Measurements from ENCODE around the gene SLC34A2. TPM values are rescaled to one million over a fixed set of nuclear protein-coding genes. Genes with fewer than 3 reads are reported as not detected.

Gene SLC34A2
- total RNA-seq, 1 donor from 2014 or later = not detected

DNA sequence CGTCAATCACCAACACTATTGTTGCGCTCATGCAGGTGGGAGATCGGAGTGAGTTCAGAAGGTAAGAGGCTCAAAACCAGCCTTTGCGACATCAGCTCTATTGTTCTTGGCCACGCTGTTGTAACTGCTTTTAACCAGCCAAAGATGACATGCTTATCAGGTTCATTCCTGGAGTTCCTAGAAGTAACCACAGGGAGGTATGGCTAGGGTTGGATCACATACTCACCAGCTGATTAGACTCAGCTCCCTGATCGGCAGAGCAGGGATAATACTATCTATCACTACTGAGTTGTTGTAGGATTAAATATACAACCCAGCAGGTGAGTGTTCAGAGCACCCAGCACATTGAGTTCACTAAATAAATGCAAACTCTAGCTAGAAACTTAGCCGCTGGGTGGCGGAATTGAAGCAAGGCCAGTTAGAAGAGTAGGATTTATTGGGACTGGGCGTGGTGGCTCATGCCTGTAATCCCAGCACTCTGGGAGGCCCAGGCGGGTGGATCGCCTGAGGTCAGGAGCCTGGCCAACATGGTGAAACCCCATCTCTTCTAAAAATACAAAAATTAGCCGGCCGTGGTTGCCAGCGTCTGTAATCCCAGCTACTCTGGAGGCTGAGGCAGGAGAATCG lies 12.4 kb downstream of the SLC34A2 start:
- no peak overlapping the region for H3K4me3 Mint-ChIP-seq (ENCODE audit: low read depth)
- intact Hi-C loops (cut with micrococcal nuclease) = no loop called here
- H3K9me3 Mint-ChIP-seq = no peaks in the 10 kb centered on the region
- H3K27ac Mint-ChIP-seq = no peak overlapping the region
- H3K36me3 Mint-ChIP-seq (ENCODE audit: low read depth) = no peaks in the 10 kb centered on the region
- no peak for DNase-seq (ENCODE audit: low spot score)
- no peaks in the 10 kb centered on the region for H3K4me1 Mint-ChIP-seq (ENCODE audit: low read depth)
- no peaks in the 10 kb centered on the region for H3K27me3 Mint-ChIP-seq (ENCODE audit: low read depth)

DNA sequence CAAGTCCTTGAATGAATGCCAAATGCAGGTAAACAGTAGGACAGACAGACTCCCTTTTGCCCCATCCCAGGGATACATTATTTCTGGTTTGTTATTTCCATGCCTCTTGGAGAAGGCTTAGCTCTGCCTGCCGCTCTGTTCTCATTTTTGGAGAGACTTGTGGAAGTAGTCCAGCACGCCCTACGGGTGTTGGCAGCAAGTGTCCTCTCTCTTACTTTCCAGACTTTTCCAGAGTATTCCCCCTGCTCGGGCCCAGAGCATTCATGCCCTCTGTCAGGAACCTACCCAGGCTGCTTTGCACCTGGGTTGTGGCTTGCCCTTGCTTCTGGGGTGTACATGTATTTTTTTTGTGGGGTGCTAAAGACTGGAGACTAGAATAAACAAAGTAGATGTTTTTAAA lies 15.3 kb downstream of the SLC34A2 start:
- Mint-ChIP-seq H3K27ac (no peak overlapping the region), H3K36me3 (ENCODE audit: low read depth) (no peaks in the 10 kb centered on the region), H3K4me1 (ENCODE audit: low read depth) (no peaks in the 10 kb centered on the region), H3K27me3 (ENCODE audit: low read depth) (no peaks in the 10 kb centered on the region), H3K9me3 (no peaks in the 10 kb centered on the region), H3K4me3 (ENCODE audit: low read depth) (no peak overlapping the region)
- intact Hi-C loops (cut with micrococcal nuclease) = no loop called here
- no peak for DNase-seq (ENCODE audit: low spot score)

DNA sequence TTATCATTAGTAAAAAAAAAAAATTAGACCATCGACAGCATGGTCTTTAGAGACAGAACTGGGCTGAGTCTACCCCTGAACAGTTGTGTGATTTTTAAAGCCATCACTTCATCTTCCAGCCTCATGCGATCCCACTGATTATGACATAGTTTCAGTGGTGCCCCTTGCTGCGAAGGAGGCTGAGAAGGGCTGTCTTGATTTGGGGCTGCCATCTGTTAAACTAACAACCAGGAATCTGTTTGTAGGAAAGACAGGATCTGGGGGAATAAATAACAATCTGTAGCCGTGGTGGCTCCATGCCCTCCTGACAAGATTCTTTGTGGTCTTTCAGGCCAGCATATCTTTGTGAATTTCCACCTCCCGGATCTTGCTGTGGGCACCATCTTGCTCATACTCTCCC lies 17.1 kb downstream of the SLC34A2 start:
- H3K27ac Mint-ChIP-seq = no peak overlapping the region
- DNase-seq (ENCODE audit: low spot score) = no peak
- H3K4me1 Mint-ChIP-seq (ENCODE audit: low read depth) = no peaks in the 10 kb centered on the region
- intact Hi-C loops (cut with micrococcal nuclease) = no loop called here
- H3K27me3 Mint-ChIP-seq (ENCODE audit: low read depth) = no peaks in the 10 kb centered on the region
- no peaks in the 10 kb centered on the region for H3K9me3 Mint-ChIP-seq
- no peaks in the 10 kb centered on the region for H3K36me3 Mint-ChIP-seq (ENCODE audit: low read depth)
- H3K4me3 Mint-ChIP-seq (ENCODE audit: low read depth) = no peak overlapping the region

DNA sequence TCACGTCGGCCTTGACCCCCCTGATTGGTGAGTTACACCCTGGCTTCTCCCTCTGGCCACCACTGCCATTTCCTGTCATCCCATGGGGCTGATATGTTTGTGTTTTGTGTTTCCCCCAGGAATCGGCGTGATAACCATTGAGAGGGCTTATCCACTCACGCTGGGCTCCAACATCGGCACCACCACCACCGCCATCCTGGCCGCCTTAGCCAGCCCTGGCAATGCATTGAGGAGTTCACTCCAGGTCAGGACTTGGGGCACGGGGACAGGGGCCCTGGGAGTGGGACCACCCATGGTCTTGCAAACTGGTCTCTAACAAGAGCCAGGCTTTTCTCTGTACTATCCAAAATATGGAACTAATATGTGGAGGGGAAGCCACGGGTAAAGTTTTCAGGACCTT lies 18.7 kb downstream of the SLC34A2 start:
- Mint-ChIP-seq H3K27ac (no peak overlapping the region), H3K4me1 (ENCODE audit: low read depth) (no peaks in the 10 kb centered on the region), H3K9me3 (no peaks in the 10 kb centered on the region), H3K4me3 (ENCODE audit: low read depth) (no peak overlapping the region), H3K27me3 (ENCODE audit: low read depth) (no peaks in the 10 kb centered on the region), H3K36me3 (ENCODE audit: low read depth) (no peaks in the 10 kb centered on the region)
- no peak for DNase-seq (ENCODE audit: low spot score)
- intact Hi-C loops (cut with micrococcal nuclease) = no loop called here

DNA sequence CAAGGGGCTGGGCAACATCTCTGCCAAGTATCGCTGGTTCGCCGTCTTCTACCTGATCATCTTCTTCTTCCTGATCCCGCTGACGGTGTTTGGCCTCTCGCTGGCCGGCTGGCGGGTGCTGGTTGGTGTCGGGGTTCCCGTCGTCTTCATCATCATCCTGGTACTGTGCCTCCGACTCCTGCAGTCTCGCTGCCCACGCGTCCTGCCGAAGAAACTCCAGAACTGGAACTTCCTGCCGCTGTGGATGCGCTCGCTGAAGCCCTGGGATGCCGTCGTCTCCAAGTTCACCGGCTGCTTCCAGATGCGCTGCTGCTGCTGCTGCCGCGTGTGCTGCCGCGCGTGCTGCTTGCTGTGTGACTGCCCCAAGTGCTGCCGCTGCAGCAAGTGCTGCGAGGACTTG lies 20.6 kb downstream of the SLC34A2 start:
- Mint-ChIP-seq H3K9me3 (no peaks in the 10 kb centered on the region), H3K36me3 (ENCODE audit: low read depth) (no peaks in the 10 kb centered on the region), H3K4me3 (ENCODE audit: low read depth) (no peak overlapping the region), H3K27ac (no peak overlapping the region), H3K27me3 (ENCODE audit: low read depth) (no peaks in the 10 kb centered on the region), H3K4me1 (ENCODE audit: low read depth) (no peaks in the 10 kb centered on the region)
- intact Hi-C loops (cut with micrococcal nuclease) = no loop called here
- no peak for DNase-seq (ENCODE audit: low spot score)

DNA sequence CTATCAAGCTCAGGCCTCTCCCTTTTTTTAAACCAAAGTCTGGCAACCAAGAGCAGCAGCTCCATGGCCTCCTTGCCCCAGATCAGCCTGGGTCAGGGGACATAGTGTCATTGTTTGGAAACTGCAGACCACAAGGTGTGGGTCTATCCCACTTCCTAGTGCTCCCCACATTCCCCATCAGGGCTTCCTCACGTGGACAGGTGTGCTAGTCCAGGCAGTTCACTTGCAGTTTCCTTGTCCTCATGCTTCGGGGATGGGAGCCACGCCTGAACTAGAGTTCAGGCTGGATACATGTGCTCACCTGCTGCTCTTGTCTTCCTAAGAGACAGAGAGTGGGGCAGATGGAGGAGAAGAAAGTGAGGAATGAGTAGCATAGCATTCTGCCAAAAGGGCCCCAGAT lies 21.5 kb downstream of the SLC34A2 start:
- no peaks in the 10 kb centered on the region for H3K9me3 Mint-ChIP-seq
- H3K4me1 Mint-ChIP-seq (ENCODE audit: low read depth) = no peaks in the 10 kb centered on the region
- no peaks in the 10 kb centered on the region for H3K27me3 Mint-ChIP-seq (ENCODE audit: low read depth)
- intact Hi-C loops (cut with micrococcal nuclease) = no loop called here
- DNase-seq (ENCODE audit: low spot score) = no peak
- H3K36me3 Mint-ChIP-seq (ENCODE audit: low read depth) = no peaks in the 10 kb centered on the region
- H3K27ac Mint-ChIP-seq = no peak overlapping the region
- no peak overlapping the region for H3K4me3 Mint-ChIP-seq (ENCODE audit: low read depth)

DNA sequence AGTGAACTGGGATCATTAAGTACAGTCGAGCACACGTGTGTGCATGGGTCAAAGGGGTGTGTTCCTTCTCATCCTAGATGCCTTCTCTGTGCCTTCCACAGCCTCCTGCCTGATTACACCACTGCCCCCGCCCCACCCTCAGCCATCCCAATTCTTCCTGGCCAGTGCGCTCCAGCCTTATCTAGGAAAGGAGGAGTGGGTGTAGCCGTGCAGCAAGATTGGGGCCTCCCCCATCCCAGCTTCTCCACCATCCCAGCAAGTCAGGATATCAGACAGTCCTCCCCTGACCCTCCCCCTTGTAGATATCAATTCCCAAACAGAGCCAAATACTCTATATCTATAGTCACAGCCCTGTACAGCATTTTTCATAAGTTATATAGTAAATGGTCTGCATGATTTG lies 22.3 kb downstream of the SLC34A2 start:
- no peaks in the 10 kb centered on the region for H3K36me3 Mint-ChIP-seq (ENCODE audit: low read depth)
- H3K27me3 Mint-ChIP-seq (ENCODE audit: low read depth) = no peaks in the 10 kb centered on the region
- H3K9me3 Mint-ChIP-seq = no peaks in the 10 kb centered on the region
- H3K4me3 Mint-ChIP-seq (ENCODE audit: low read depth) = no peak overlapping the region
- no peaks in the 10 kb centered on the region for H3K4me1 Mint-ChIP-seq (ENCODE audit: low read depth)
- intact Hi-C loops (cut with micrococcal nuclease) = no loop called here
- no peak for DNase-seq (ENCODE audit: low spot score)
- H3K27ac Mint-ChIP-seq = no peak overlapping the region

DNA sequence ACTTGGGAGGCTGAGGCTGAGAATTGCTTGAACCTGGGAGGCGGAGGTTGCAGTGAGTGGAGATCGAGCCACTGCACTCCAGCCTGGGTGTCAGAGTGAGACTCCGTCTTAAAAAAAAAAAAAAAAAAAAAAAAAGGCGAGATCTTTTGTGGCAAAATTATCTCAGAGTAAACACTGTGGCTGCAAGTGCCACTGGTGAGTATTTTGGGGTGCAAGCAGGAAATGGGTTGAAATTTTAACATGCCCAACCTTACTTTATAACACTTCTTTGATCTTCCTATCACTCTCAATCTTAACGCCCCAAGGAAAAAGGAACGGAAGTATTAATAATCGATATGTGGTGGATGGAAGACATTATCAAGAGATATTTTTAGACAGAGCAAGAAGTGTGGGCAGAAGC lies 32.1 kb downstream of the SLC34A2 start:
- peaks cover 10% of the 10 kb centered on the region for H3K9me3 Mint-ChIP-seq
- no peaks in the 10 kb centered on the region for H3K4me1 Mint-ChIP-seq (ENCODE audit: low read depth)
- no peaks in the 10 kb centered on the region for H3K27me3 Mint-ChIP-seq (ENCODE audit: low read depth)
- no peak overlapping the region for H3K27ac Mint-ChIP-seq
- no peaks in the 10 kb centered on the region for H3K36me3 Mint-ChIP-seq (ENCODE audit: low read depth)
- DNase-seq (ENCODE audit: low spot score) = no peak
- no peak overlapping the region for H3K4me3 Mint-ChIP-seq (ENCODE audit: low read depth)
- intact Hi-C loops (cut with micrococcal nuclease) = no loop called here

DNA sequence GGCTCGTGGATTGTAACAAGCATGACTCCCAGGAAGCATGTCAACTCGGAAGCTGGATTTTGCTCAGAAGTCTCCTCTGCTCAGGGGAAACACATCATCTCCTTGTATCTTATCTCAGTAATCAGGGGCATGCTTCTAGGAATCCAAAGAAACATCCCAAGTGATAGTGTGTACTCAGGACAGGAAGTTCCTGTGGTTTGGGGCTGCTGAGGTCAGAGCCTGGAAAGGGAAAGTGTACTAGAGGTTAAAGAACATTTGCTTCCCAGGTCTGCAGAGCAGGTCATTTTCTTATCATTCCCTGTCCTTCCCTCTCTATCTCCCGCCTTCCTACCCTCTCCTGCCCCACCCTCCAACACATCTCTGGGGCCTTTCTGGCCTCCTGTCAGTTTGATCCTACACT lies 38.8 kb downstream of the SLC34A2 start:
- intact Hi-C loops (cut with micrococcal nuclease) = no loop called here
- Mint-ChIP-seq H3K27ac (no peak overlapping the region), H3K9me3 (peaks cover 10% of the 10 kb centered on the region), H3K4me3 (ENCODE audit: low read depth) (no peak overlapping the region), H3K4me1 (ENCODE audit: low read depth) (peaks cover 1% of the 10 kb centered on the region), H3K27me3 (ENCODE audit: low read depth) (peaks cover 1% of the 10 kb centered on the region), H3K36me3 (ENCODE audit: low read depth) (no peaks in the 10 kb centered on the region)
- DNase-seq (ENCODE audit: low spot score) = no peak

DNA sequence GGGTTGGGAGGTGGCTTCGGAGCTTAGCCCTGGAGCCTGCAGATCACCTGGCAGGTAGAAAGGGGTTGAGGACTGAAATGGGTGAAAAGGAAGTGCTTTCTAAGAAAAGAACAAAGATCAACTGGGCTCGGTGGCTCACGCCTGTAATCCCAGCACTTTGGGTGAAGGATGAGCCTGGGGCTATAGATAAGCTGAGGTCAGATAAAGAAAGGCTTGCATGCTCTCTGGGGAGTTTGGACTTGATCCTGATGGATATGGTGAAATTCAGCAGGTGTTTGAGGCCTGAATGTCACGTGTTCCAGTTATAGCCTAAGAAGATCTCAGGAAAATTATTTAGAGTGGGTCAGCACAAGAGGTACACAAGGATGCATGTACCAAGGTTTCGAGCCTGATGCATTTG lies 40.8 kb downstream of the SLC34A2 start:
- intact Hi-C loops (cut with micrococcal nuclease) = no loop called here
- no peaks in the 10 kb centered on the region for H3K36me3 Mint-ChIP-seq (ENCODE audit: low read depth)
- peaks cover 5% of the 10 kb centered on the region for H3K9me3 Mint-ChIP-seq
- H3K4me3 Mint-ChIP-seq (ENCODE audit: low read depth) = no peak overlapping the region
- H3K27me3 Mint-ChIP-seq (ENCODE audit: low read depth) = peaks cover 1% of the 10 kb centered on the region
- H3K27ac Mint-ChIP-seq = no peak overlapping the region
- peaks cover 1% of the 10 kb centered on the region for H3K4me1 Mint-ChIP-seq (ENCODE audit: low read depth)
- DNase-seq (ENCODE audit: low spot score) = no peak

DNA sequence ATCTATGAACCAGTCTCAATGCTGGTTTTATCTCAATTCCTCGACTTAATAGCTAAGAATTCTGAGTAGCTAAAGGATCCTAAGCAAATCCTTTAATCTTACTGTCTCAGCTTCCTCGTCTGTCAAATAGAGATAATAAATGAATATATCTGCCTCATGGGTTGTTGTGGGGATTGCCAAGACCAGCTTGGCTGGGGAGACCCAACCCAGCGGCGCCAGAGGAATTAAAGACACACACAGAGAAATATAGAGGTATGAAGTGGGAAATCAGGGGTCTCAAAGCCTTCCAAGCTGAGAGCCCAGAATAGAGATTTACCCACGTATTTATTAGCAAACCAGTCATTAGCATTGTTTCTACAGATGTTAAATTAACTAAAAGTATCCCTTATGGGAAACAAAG lies 41.9 kb downstream of the SLC34A2 start:
- Mint-ChIP-seq H3K4me3 (ENCODE audit: low read depth) (no peak overlapping the region), H3K27ac (no peak overlapping the region), H3K36me3 (ENCODE audit: low read depth) (no peaks in the 10 kb centered on the region), H3K9me3 (no peaks in the 10 kb centered on the region), H3K27me3 (ENCODE audit: low read depth) (peaks cover 1% of the 10 kb centered on the region), H3K4me1 (ENCODE audit: low read depth) (peaks cover 1% of the 10 kb centered on the region)
- intact Hi-C loops (cut with micrococcal nuclease) = no loop called here
- DNase-seq (ENCODE audit: low spot score) = no peak

DNA sequence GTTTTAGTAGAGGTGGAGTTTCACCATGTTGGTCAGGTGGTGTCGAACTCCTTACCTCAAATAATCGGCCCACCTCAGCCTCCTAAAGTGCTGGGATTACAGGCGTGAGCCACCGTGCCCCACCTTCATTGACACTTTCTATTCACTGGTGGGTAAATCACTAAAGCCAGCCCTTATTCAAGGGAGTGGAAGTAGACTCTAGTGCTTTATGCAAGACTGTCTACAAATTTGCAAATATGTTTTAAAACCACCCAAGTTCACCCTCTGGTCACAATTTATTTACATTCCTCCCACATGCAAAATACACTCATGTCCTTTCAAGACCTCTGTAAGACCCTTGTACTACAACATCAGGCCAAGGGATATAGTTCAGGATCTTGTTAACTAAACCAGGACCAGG lies 45.0 kb downstream of the SLC34A2 start:
- no peak overlapping the region for H3K4me3 Mint-ChIP-seq (ENCODE audit: low read depth)
- H3K36me3 Mint-ChIP-seq (ENCODE audit: low read depth) = no peaks in the 10 kb centered on the region
- H3K4me1 Mint-ChIP-seq (ENCODE audit: low read depth) = no peaks in the 10 kb centered on the region
- no peaks in the 10 kb centered on the region for H3K27me3 Mint-ChIP-seq (ENCODE audit: low read depth)
- DNase-seq (ENCODE audit: low spot score) = no peak
- H3K9me3 Mint-ChIP-seq = no peaks in the 10 kb centered on the region
- no peak overlapping the region for H3K27ac Mint-ChIP-seq
- intact Hi-C loops (cut with micrococcal nuclease) = no loop called here

DNA sequence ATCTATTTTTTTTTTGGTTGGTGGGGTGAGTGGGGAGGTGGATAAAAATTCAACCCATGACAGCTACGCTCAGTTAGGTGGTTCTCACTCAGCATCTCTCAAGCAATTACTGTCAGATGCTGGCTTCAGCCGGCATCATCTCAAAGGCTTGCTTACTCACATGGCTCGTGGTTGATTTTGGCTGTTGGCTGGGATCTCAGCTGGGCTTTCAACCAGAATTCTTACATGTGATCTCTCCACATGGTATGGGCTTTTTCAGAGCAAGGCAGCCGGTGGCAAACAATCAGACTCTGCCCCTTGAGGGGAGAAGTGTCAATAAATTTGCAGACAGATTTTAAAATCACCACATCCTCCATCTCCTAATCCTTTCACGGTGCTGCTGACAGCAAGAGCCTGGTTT lies 47.2 kb downstream of the SLC34A2 start:
- Mint-ChIP-seq H3K4me1 (ENCODE audit: low read depth) (no peaks in the 10 kb centered on the region), H3K36me3 (ENCODE audit: low read depth) (no peaks in the 10 kb centered on the region), H3K27ac (no peak overlapping the region), H3K27me3 (ENCODE audit: low read depth) (no peaks in the 10 kb centered on the region), H3K9me3 (no peaks in the 10 kb centered on the region), H3K4me3 (ENCODE audit: low read depth) (no peak overlapping the region)
- no peak for DNase-seq (ENCODE audit: low spot score)
- intact Hi-C loops (cut with micrococcal nuclease) = no loop called here

DNA sequence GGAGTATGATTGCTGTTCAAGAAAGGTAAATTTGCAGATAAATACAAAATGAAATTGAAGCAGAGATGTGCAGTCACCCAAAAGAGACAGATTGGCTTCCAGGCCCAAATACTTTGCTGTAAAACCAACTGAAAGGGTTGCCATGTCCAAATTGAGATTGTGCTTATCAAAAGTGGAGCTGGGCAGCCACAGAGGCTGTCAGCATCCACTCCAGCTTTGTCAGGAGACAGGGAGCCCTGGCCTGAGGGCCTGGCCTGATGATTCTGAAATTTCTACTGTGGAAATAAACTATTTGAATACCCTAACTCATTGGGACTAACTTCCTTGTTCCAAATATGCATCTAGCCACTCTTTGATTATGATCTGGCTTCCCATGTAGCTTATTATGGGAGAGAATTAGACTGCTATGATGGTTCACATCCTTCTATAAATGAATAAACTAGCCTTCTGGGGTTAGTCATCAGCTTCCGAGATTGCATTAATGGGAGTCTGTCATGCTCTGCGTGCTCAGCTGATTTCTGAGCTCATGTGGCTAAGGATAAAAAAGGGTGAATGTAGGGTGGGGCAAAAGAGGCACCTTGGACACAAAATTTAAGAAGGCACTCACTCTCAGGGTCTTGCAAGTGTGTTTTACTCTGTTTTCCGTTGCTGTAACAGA lies 48.2 kb downstream of the SLC34A2 start:
- H3K4me3 Mint-ChIP-seq (ENCODE audit: low read depth) = no peak overlapping the region
- H3K36me3 Mint-ChIP-seq (ENCODE audit: low read depth) = no peaks in the 10 kb centered on the region
- no peak overlapping the region for H3K27ac Mint-ChIP-seq
- no peaks in the 10 kb centered on the region for H3K9me3 Mint-ChIP-seq
- no peak for DNase-seq (ENCODE audit: low spot score)
- H3K4me1 Mint-ChIP-seq (ENCODE audit: low read depth) = no peaks in the 10 kb centered on the region
- no peaks in the 10 kb centered on the region for H3K27me3 Mint-ChIP-seq (ENCODE audit: low read depth)
- intact Hi-C loops (cut with micrococcal nuclease) = no loop called here

Data from activated T-helper 2 cell treated with anti-CD3 and anti-CD28 coated beads, Interferon-gamma antibody, Interleukin-2, Interleukin-4, amounts not matched to agents 10 μg/mL and 5 μg/mL and 100 μg/mL, durations not matched to agents 14 hours and 24 hours and 36 hours (primary cell).